K562 (cell line): ENCODE results near the gene SLC15A5. TPM values are rescaled to one million over a fixed set of nuclear protein-coding genes. Genes with fewer than 3 reads are reported as not detected.

ENCODE experiments used
- ATAC-seq: fragments of 200-7000 bp; cut with Tn5 transposase; 3 replicates; pipeline ENCODE4 v1.9.1; 2020; ENCODE audit warnings: moderate library complexity
- BruUV-seq: library from RNA; stranded (reverse); fragments of 400-500 nt; replicated peaks from 2 replicates; lab custom pipeline; 2021; lab: Mats Ljungman, UMichigan
- CTCF ChIA-PET: fragments of 300-600 bp; formaldehyde crosslinking; extraction: SDS; loops from one replicate; lab custom pipeline; 2021; ENCODE audit warnings: low intra/inter-chr PET ratio; lab: Yijun Ruan, JAX
- POLR2A ChIA-PET: fragments of 300-600, 350-650 bp; sonication (Branson Sonifier 250); formaldehyde crosslinking; extraction: SDS; loops from one replicate; lab custom pipeline; 2021; ENCODE audit warnings: antibody characterized with exemption, inconsistent platforms; lab: Yijun Ruan, JAX
- DNase-seq, 4 experiments: peaks; one replicate each; pipeline versions ENCODE4 v3.0.0 to v3.0.0-alpha.2; 2011 to 2018; ENCODE audit warnings: low spot score in 3 of 4, mixed read lengths in 3 of 4; ENCODE audit errors: extremely low read depth in 1 of 4
- FAIRE-seq: peaks from 2 replicates; lab custom pipeline; 2011; peaks lifted over from hg19 to GRCh38; lab: Jason Lieb, UNC
- H2AFZ ChIP-seq: 2 replicates; pipeline ENCODE4 v1.6.0; 2011; ENCODE audit warnings: low read depth, low read length, control low read depth, inconsistent platforms
- H3K27ac ChIP-seq: fragments of 200-600 bp; 3 replicates; pipeline ENCODE4 v1.8.0; 2011; ENCODE audit warnings: low read depth, mild to moderate bottlenecking, control low read depth, inconsistent platforms, low read length, moderate library complexity, mixed read lengths; ENCODE audit errors: extremely low read depth
- H3K27me3 ChIP-seq, 2 experiments: fragments of 300-600 bp in 1 of 2; 2 replicates in 1 of 2; 3 replicates in 1 of 2; pipeline versions ENCODE4 v1.6.0 to v1.8.0; 2011; ENCODE audit warnings: inconsistent platforms in 2 of 2, low read length in 2 of 2, mild to moderate bottlenecking in 1 of 2, mixed read lengths in 1 of 2, moderate library complexity in 1 of 2; ENCODE audit not compliant: control insufficient read depth in 2 of 2, insufficient read depth in 2 of 2
- H3K36me3 ChIP-seq: fragments of 300-600 bp; 3 replicates; pipeline ENCODE4 v1.8.0; 2011; ENCODE audit warnings: mild to moderate bottlenecking, low read length, inconsistent platforms; ENCODE audit not compliant: control insufficient read depth, insufficient read depth
- H3K4me1 ChIP-seq, 2 experiments: fragments of 200-600 bp in 1 of 2; replicated peaks in 1 of 2; 2 replicates in 1 of 2; 3 replicates in 1 of 2; pipeline versions ENCODE4 v1.5.1 to v1.8.0; 2011; ENCODE audit warnings: inconsistent platforms in 2 of 2, low read length in 2 of 2, mild to moderate bottlenecking in 1 of 2, mixed read lengths in 1 of 2, moderate library complexity in 1 of 2; ENCODE audit not compliant: control insufficient read depth in 2 of 2, insufficient read depth in 2 of 2
- H3K4me2 ChIP-seq: 2 replicates; pipeline ENCODE4 v1.6.1; 2011; ENCODE audit warnings: low read length, control low read depth, inconsistent platforms, mixed read lengths; ENCODE audit not compliant: insufficient read depth
- H3K4me3 ChIP-seq: fragments of 200-600 bp; sonication (generic), shearing (Covaris generic); 2 replicates; pipeline ENCODE4 v1.5.1; 2016; ENCODE audit warnings: control low read depth, inconsistent platforms
- H3K79me2 ChIP-seq: fragments of 200-600 bp; 3 replicates; pipeline ENCODE4 v1.8.0; 2011; ENCODE audit warnings: low read length, inconsistent platforms; ENCODE audit not compliant: control insufficient read depth, insufficient read depth
- H3K9ac ChIP-seq, 2 experiments: 2 replicates each; pipeline versions ENCODE4 v1.6.0 to v1.6.1; 2011; ENCODE audit warnings: low read depth in 2 of 2, low read length in 2 of 2, control low read depth in 1 of 2, inconsistent platforms in 1 of 2, mild to moderate bottlenecking in 1 of 2, mixed read lengths in 1 of 2; ENCODE audit not compliant: insufficient read depth in 1 of 2
- H3K9me1 ChIP-seq: one replicate; pipeline ENCODE4 v1.6.0; 2011; ENCODE audit warnings: inconsistent platforms, mild to moderate bottlenecking, low read length, moderate library complexity; ENCODE audit not compliant: control insufficient read depth, insufficient read depth
- H3K9me3 ChIP-seq: replicated peaks from 2 replicates; pipeline ENCODE4 v1.5.1; 2011; ENCODE audit warnings: low read depth, low read length, inconsistent platforms; ENCODE audit not compliant: control insufficient read depth, insufficient read depth
- H4K20me1 ChIP-seq: replicated peaks from 2 replicates; pipeline ENCODE4 v1.6.1; 2011; ENCODE audit warnings: low read length, inconsistent platforms, mixed read lengths; ENCODE audit not compliant: control insufficient read depth, insufficient read depth
- CBX2 ChIP-seq: fragments of 200-600 bp; sonication (generic); IDR thresholded peaks from one replicate; pipeline ENCODE4 v1.6.1; 2012; ENCODE audit warnings: mild to moderate bottlenecking, low read length, inconsistent platforms; ENCODE audit not compliant: insufficient read depth, poor library complexity, severe bottlenecking
- E2F6 ChIP-seq, 2 experiments: IDR thresholded peaks; 2 replicates each; pipeline ENCODE4 v1.6.1; 2011; ENCODE audit warnings: borderline replicate concordance in 1 of 2, control low read depth in 1 of 2, low read depth in 1 of 2, low read length in 1 of 2, mild to moderate bottlenecking in 1 of 2, mixed read lengths in 1 of 2, moderate library complexity in 1 of 2; ENCODE audit not compliant: insufficient read depth in 1 of 2, insufficient read length in 1 of 2, poor library complexity in 1 of 2, severe bottlenecking in 1 of 2; ENCODE audit errors: extremely low read depth in 1 of 2
- HCFC1 ChIP-seq: IDR thresholded peaks from 2 replicates; pipeline ENCODE4 v1.6.1; 2012; ENCODE audit warnings: low read depth, low read length, improper control_type of control experiment
- MCM3 ChIP-seq: fragments of 450-650 bp; IDR thresholded peaks from 2 replicates; pipeline ENCODE4 v1.6.1; 2016
- WGBS: fragments of 100-300 bp; shearing (Covaris generic); methylation state at CpG from one replicate; pipeline ENCODE4 v1.1.6; 2016; ENCODE audit warnings: low coverage, mixed read lengths; ENCODE audit not compliant: insufficient coverage; ENCODE audit errors: missing lambda C conversion rate; 5-methylcytosine and 5-hydroxymethylcytosine counted together
- in situ Hi-C: fragments of 300-500 bp; cut with MboI; formaldehyde crosslinking; loops from 4 replicates; pipeline ENCODE4 v1.15.0; 2018; ENCODE audit warnings: inconsistent platforms, mixed read lengths
- intact Hi-C: fragments of 100-400 bp; cut with micrococcal nuclease; formaldehyde crosslinking; loops from 2 replicates; pipeline ENCODE4 v1.14.2; 2022
- polyA plus RNA-seq, 8 experiments: library from polyadenylated mRNA; depleted of rRNA in 4 of 8; stranded (reverse) in 5 of 8; unstranded in 3 of 8; fragments of >200 nt; fragmentation: Nextera tagmentation in 2 of 8; fragmentation: Illumina TruSeq in 1 of 8; extraction: Ambion mirVana in 2 of 8; extraction: Trizol in 1 of 8; gene quantifications; 2 replicates each; pipeline versions ENCODE4 v1.2.1 to v1.2.3, GENCODE V29; 2011 to 2014; ENCODE audit warnings: inconsistent platforms in 1 of 8, missing spikeins in 1 of 8
- total RNA-seq, 7 experiments: library from RNA; depleted of rRNA in 6 of 7; stranded (reverse); fragments of >200 nt in 6 of 7; fragmentation: Illumina TruSeq in 2 of 7; extraction: Trizol in 2 of 7; gene quantifications; 2 replicates each; pipeline versions ENCODE4 v1.2.1 to v1.2.3, GENCODE V29; 2011 to 2021; ENCODE audit warnings: low replicate concordance in 1 of 7
- TF ChIP-seq, protein P1 (sequence below): fragments of 250-450 bp; sonication (Bioruptor Pico); IDR thresholded peaks from 2 replicates; pipeline ENCODE4 v1.8.0; 2021; ENCODE audit warnings: borderline replicate concordance, mild to moderate bottlenecking, moderate library complexity; ENCODE audit not compliant: poor library complexity, severe bottlenecking

The SLC15A5 gene
- total and polyA plus RNA-seq, 9 of the 15 experiments (the other 6 are each of a cell fraction or from before 2014, with no cell fraction given) = not detected

- DNase-seq (peak in 1 of 4 experiments; percentile 18), ATAC-seq (no peak), FAIRE-seq (no peak)
- no peaks in the 10 kb centered on the region for H3K36me3 ChIP-seq
- no peaks in the 10 kb centered on the region for H3K27me3 ChIP-seq
- intact Hi-C loops = loop anchor here (10.0 kb wide), 1 partner anchor 166 kb away; no protein-coding TSS in a partner anchor
- no TSS peak for BruUV-seq
- no peak overlapping the region for H3K4me3 ChIP-seq
- CTCF ChIA-PET = no interaction called here
- H3K9me1 ChIP-seq = no peaks in the 10 kb centered on the region
- WGBS = 0% methylated on average over 1 of the region's 3 CpGs
- no peaks in the 10 kb centered on the region for H4K20me1 ChIP-seq
- H3K4me2 ChIP-seq = no peak overlapping the region
- H2AFZ ChIP-seq = no peak overlapping the region
- H3K79me2 ChIP-seq = no peaks in the 10 kb centered on the region
- in situ Hi-C loops = no loop called here
- TF ChIP-seq, protein P1, sequence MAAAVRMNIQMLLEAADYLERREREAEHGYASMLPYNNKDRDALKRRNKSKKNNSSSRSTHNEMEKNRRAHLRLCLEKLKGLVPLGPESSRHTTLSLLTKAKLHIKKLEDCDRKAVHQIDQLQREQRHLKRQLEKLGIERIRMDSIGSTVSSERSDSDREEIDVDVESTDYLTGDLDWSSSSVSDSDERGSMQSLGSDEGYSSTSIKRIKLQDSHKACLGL = no peak
- TF ChIP-seq MCM3 (no peak), HCFC1 (no peak), CBX2 (no peak), E2F6 (IDR thresholded peaks at IDR 0.05; ENCODE audit: borderline replicate concordance in 1 of 2, extremely low read depth in 1 of 2, insufficient read depth in 1 of 2, insufficient read length in 1 of 2, low read depth in 1 of 2, low read length in 1 of 2, poor library complexity in 1 of 2, severe bottlenecking in 1 of 2) (no peak)
- POLR2A ChIA-PET = interaction anchor here (0.5 kb wide), 1 partner anchor 17 kb away, joined by 3 read pairs; no protein-coding TSS in a partner anchor
- H3K27ac ChIP-seq = no peak overlapping the region
- no peaks in the 10 kb centered on the region for H3K9me3 ChIP-seq
- no peak overlapping the region for H3K9ac ChIP-seq
- no peaks in the 10 kb centered on the region for H3K4me1 ChIP-seq
Observed at GRCh38 chr12:16198884-16199283, 78.6 kb downstream of the SLC15A5 start.
